Ishikawa (cell line): ENCODE data around the gene GAPDHS.

Experiments
- CEBPB ChIP-seq: IDR thresholded peaks from 2 replicates; pipeline ENCODE4 v1.6.1; 2012
- CREB1 ChIP-seq: IDR thresholded peaks from 2 replicates; pipeline ENCODE4 v1.6.1; 2012; ENCODE audit warnings: low read depth
- EGR1 ChIP-seq: IDR thresholded peaks from 2 replicates; pipeline ENCODE4 v1.6.1; 2012
- EP300 ChIP-seq: IDR thresholded peaks from 2 replicates; pipeline ENCODE4 v1.6.1; 2012; ENCODE audit warnings: borderline replicate concordance
- FOXM1 ChIP-seq: IDR thresholded peaks from 2 replicates; pipeline ENCODE4 v1.6.1; 2012; ENCODE audit warnings: low read depth, borderline replicate concordance
- MAX ChIP-seq: IDR thresholded peaks from 2 replicates; pipeline ENCODE4 v1.6.1; 2012
- NFIC ChIP-seq: IDR thresholded peaks from 2 replicates; pipeline ENCODE4 v1.6.1; 2012
- RAD21 ChIP-seq: IDR thresholded peaks from 2 replicates; pipeline ENCODE4 v1.6.1; 2012; ENCODE audit warnings: low read depth
- REST ChIP-seq: IDR thresholded peaks from 2 replicates; pipeline ENCODE4 v1.6.1; 2012; ENCODE audit warnings: low read depth, mild to moderate bottlenecking
- TAF1 ChIP-seq: IDR thresholded peaks from 2 replicates; pipeline ENCODE4 v1.6.1; 2012; ENCODE audit warnings: low read depth, mild to moderate bottlenecking
- TCF12 ChIP-seq: IDR thresholded peaks from 2 replicates; pipeline ENCODE4 v1.6.1; 2012; ENCODE audit warnings: low read depth
- TEAD4 ChIP-seq: IDR thresholded peaks from 2 replicates; pipeline ENCODE4 v1.6.1; 2012
- YY1 ChIP-seq: IDR thresholded peaks from 2 replicates; pipeline ENCODE4 v1.6.1; 2012; ENCODE audit warnings: low read depth
- ZBTB7A ChIP-seq: IDR thresholded peaks from 2 replicates; pipeline ENCODE4 v1.6.1; 2012; ENCODE audit warnings: low read depth
- TF ChIP-seq, protein P1 (sequence below): IDR thresholded peaks from 2 replicates; pipeline ENCODE4 v1.6.1; 2012

GAPDHS gene

DNA sequence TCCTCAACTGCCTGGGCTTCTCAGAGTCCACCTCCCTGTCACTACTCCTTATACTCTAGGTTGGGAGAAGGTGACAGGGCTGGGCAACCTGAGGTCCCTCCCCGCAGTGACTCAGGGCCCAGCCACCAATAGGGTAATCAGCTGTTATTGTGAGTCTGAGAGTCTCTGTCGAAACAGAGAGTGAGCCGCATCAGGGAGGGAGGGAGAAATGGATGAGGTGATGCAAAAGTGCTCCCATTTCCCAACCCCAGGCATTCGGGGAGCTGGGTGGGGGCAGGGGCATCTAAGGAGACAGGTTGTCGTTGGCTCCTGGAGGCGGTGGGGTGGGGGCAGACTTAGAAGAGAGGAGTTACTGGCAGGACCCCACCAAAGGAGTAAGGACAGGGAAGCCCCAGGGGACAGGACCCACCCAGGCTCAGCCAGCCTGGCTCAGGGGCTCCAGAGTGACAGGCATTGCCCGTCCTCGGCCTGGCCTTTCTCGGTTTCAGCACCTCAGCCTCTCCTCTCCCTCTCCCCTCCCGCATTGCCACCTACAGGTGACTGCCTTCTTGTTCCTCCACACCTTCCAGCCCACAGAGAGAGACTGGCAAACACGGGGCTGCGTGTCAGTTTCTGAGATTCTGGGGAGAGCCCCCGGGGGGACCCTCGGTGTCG is 19.5 kb upstream of the GAPDHS start, which contains the start of gene DMKN:
TSS of gene DMKN (minus strand) at position 22 of the 654 bp plus-strand sequence. CDS start 174 bp downstream, outside the sequence.
- TF ChIP-seq EP300: no peak
- TF ChIP-seq NFIC: no peak
- no peak for TF ChIP-seq CREB1
- no peak for TF ChIP-seq ZBTB7A
- TF ChIP-seq EGR1: no peak
- TF ChIP-seq TEAD4: no peak
- TF ChIP-seq CEBPB: no peak
- TF ChIP-seq TCF12: no peak
- TF ChIP-seq REST: no peak
- TF ChIP-seq, protein P1, sequence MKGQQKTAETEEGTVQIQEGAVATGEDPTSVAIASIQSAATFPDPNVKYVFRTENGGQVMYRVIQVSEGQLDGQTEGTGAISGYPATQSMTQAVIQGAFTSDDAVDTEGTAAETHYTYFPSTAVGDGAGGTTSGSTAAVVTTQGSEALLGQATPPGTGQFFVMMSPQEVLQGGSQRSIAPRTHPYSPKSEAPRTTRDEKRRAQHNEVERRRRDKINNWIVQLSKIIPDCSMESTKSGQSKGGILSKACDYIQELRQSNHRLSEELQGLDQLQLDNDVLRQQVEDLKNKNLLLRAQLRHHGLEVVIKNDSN: no peak
- TF ChIP-seq RAD21: no peak
- no peak for TF ChIP-seq YY1

DNA sequence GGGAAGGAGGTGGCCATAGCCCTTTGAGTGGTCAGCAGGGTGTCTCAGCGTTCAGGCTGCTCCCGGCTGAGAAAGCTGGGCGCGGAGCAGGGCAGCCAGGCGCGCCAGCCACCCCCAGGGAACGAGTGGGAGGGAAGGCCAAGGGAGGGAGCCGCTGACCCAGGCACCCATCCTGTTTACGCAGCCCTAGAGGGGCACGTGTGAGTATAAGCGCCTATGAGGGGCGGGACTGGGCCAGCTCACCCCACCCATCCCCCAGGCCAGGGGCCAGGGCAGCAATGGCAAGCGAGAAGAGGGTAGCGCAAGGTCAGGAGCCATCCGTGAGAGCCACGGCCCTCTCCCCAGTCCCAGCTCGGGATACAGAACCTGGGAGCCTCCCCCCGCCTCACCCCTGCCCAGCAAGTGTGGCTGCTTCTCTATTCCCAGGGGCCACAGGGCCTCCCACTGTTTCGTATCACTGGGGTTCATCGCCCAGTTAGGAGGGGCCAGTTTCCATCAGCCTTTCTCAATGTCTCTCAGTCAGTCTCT is 18.9 kb upstream of the GAPDHS start:
- TF ChIP-seq ZBTB7A: no peak

GRCh38 chr19:35516310-35516709 is 16.9 kb upstream of the GAPDHS start:
- no peak for TF ChIP-seq TEAD4
- TF ChIP-seq CEBPB: no peak
- TF ChIP-seq EP300: no peak
- no peak for TF ChIP-seq YY1
- no peak for TF ChIP-seq REST
- TF ChIP-seq TCF12: no peak
- TF ChIP-seq, protein P1: no peak
- no peak for TF ChIP-seq TAF1

DNA sequence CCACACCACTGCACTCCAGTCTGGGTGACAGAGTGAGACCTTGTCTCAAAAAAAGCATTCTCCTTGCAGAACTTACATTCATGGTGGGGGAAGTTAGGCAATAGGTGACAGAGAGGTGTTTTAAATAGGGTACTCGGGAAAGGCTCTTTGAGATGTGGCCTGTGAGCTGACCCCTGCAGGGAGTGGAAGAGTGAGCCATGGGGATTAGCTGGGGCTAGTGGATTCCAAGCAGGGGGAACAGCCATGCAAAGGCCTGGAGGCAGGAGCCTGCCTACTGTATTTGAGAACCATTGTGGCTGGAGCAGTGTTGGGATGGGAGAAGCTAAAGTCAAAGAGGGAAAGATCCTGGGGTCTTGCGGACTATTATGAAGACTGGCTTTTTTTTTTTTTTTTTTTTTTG is 15.9 kb upstream of the GAPDHS start:
- TF ChIP-seq EGR1 (no peak), YY1 (no peak), TEAD4 (no peak), RAD21 (no peak), CREB1 (no peak), REST (no peak), MAX (no peak)
- TF ChIP-seq, protein P1: no peak

- TF ChIP-seq REST (no peak), EGR1 (no peak), NFIC (no peak), TAF1 (no peak), TCF12 (no peak), YY1 (no peak), CEBPB (no peak), ZBTB7A (no peak), RAD21 (no peak), FOXM1 (no peak), TEAD4 (no peak), EP300 (no peak)
- TF ChIP-seq, protein P1: no peak
These were observed 14.9 kb upstream of the GAPDHS start for GRCh38 chr19:35518313-35518712.
